Femur (tissue), 1 donor: ENCODE results near the gene OR2A12.
"Not testable (repeated sequence)": the region's sequence is repeated elsewhere in the genome, so short reads cannot be mapped to it uniquely, and the experiment has no call there.

Experiments used
- DNase-seq: peaks from one replicate; pipeline ENCODE4 v3.0.0-alpha.2; 2017

OR2A12 gene

DNA sequence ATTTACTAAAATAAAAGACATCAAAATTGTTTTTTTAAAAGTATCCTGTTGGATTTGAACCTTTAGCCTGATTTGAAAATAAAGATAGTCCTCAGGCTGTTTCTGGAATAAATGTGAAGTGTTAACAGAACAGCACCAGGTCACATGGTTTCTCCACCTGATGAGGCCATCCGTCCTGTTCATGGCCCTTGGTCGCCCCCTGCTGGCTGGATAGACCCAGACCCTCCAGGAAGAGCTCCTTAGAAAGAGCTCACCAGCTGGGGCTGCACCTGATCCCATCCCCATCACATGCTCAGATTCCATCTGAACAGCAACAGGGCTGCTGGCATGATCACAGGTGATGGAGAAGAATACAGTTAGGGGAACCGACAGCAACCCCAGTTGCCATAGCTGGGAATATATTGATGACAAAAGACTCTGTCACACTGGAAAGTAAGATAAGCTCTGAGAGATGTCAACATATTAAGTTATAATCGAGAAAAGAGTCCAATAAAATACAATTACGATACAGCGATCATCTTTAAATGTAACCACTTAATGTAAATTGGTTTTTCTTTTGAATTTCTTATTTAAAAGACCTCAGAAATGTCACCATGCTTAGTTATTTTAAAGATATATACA, 41.7 kb downstream of the OR2A12 start:
- peak; percentile 86 for DNase-seq

- DNase-seq, result not testable (repeated sequence)
Observed at GRCh38 chr7:144129601-144130000, 43.5 kb downstream of the OR2A12 start.

- no peak for DNase-seq
Observed at GRCh38 chr7:144130730-144131129, 44.7 kb downstream of the OR2A12 start.

DNA sequence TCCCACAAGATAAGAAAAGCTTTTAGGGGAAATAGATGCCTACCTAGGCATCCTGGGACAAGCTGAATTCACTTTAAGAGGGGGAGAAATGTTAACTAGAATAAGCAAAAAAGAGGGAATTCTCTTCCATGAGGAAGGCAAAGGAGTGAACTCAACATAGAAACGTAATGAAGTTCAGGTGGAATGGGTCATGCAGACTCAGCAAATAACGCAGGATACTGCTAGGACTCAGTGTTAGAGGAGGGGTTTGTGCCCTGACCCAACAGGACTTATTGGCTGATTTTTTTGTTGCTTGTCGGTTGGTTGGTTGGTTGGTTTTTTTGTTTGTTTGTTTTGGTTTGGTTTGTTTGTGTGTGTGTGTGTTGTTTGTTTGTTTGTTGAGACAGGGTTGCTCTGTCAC, 46.2 kb downstream of the OR2A12 start:
- no peak for DNase-seq

DNA sequence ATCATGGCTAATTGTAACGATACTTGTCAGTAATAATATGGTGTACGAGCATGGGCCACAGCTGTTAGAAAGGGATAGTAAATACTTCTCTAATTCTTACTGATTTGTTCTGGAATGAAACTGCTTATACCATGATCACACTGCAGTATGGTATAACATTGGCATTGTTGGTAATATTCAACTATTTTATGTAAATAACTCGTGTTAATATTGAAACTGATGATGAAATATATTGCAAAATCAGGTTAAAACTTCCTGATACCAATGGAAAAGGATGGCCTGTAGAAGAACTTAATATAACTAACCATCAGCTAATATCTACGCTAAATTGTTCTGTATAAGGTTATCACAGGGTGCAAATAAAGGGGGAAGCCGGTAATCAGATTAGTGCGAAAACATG, 47.2 kb downstream of the OR2A12 start:
- DNase-seq, result no peak

DNA sequence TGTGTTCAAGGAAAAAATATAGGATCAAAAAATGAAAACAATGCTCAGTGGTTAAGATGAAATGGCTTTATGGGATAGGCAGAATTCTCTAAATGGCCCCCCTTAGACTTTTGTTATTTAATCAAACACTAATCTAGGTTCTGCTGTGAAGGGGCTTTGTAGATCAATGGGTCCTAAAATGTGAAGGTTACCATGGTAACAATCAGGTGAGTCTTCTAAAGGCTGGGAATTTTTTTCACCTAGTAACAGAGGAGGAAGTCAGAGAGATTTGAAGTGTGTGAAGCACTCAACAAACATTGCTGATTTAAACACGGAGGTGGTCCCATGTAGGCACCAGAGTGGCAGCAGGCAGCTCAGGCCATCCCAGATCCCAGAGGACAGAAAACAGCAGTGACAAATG, 48.0 kb downstream of the OR2A12 start:
- DNase-seq, result no peak

- no peak for DNase-seq
Observed at GRCh38 chr7:144137501-144137900, 51.4 kb downstream of the OR2A12 start.

DNA sequence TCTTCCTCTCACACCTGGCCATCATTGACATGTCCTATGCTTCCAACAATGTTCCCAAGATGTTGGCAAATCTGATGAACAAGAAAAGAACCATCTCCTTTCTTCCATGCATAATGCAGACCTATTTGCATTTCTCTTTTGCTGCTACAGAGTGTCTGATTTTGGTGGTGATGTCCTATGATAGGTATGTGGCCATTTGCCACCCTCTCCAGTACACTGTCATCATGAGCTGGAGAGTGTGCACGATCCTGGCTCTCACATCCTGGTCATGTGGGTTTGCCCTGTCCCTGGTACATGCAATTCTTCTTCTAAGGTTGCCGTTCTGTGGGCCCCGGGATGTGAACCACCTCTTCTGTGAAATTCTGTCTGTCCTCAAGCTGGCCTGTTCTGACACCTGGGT, 56.1 kb downstream of the OR2A12 start:
- no peak for DNase-seq

GRCh38 chr7:144144426-144144825, 58.3 kb downstream of the OR2A12 start:
- no peak for DNase-seq

DNA sequence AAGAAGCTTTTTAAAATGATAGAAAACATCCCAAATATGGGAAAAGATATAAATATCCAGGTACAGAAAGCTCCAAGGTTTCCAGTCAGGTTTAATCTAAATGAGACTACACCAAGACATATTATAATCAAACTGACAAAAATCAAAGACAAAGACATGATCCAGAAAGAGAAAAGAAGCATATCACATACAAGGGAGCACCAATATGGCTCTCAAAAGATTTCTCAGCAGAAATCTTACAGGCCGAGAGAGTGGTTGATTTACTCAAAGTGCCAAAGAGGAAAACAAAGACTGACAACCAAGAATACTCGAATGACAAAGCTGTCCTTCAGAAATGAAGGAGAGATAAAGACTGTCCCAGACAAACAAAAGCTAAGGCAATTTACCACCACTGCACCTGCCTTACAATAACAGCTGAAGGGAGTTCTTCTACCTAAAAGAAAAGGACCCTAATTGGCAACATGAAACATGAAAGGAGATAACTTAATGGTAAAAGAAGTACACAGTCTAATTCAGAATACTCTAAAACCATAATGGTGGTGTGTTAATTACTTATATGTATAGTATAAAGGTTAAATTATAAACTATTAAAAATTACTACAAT, 62.2 kb downstream of the OR2A12 start:
- DNase-seq, result no peak
